Ovary (tissue), 3 donors: Measurements from ENCODE around the gene GOLGA3.

ENCODE experiments used
- POLR2A ChIP-seq: fragments of 450-650 bp; IDR thresholded peaks from one replicate; pipeline ENCODE4 v1.6.1; 2017; ENCODE audit warnings: antibody characterized with exemption, mild to moderate bottlenecking, moderate library complexity
- TF ChIP-seq, protein P1 (sequence below), 3 donors: fragments of 450-650 bp in 2 of 3; fragments of 200-600 bp in 1 of 3; IDR thresholded peaks; one replicate each; pipeline versions ENCODE4 v1.5.1 to v1.8.0; 2016 to 2022; ENCODE audit warnings: antibody characterized with exemption in 3 of 3, mild to moderate bottlenecking in 1 of 3
- donor health status: DM: no; HTN: no; CAD: no.

DNA sequence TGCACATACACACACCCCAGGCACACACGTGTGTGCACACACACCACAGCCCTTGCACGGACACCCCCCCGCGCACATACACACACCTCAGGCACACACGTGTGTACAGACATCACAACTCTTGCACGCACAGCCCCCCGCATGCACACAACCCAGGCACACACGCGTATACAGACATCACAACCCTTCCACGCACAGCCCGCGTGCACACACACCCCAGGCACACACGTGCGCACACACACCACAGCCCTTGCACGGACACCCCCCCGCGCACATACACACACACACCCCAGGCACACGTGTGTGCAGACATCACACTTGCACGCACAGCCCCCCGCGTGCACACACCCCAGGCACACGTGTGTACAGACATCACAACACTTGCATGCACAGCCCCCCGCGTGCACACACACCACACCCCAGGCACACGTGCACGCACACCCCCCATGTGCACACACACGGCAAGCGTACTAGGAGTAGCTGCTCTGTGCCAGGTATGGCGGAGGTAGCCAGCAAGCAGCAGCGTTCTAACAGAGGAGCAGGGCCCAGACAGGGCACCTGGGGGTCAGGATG is 48.8 kb downstream of the GOLGA3 start:
- TF ChIP-seq, protein P1, sequence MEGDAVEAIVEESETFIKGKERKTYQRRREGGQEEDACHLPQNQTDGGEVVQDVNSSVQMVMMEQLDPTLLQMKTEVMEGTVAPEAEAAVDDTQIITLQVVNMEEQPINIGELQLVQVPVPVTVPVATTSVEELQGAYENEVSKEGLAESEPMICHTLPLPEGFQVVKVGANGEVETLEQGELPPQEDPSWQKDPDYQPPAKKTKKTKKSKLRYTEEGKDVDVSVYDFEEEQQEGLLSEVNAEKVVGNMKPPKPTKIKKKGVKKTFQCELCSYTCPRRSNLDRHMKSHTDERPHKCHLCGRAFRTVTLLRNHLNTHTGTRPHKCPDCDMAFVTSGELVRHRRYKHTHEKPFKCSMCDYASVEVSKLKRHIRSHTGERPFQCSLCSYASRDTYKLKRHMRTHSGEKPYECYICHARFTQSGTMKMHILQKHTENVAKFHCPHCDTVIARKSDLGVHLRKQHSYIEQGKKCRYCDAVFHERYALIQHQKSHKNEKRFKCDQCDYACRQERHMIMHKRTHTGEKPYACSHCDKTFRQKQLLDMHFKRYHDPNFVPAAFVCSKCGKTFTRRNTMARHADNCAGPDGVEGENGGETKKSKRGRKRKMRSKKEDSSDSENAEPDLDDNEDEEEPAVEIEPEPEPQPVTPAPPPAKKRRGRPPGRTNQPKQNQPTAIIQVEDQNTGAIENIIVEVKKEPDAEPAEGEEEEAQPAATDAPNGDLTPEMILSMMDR (IDR thresholded peaks at IDR 0.05): no peak
- no peak for TF ChIP-seq POLR2A
